Psoas muscle (tissue), 8 donors: ENCODE data around the gene ZMAT5. TPM values are rescaled to one million over a fixed set of nuclear protein-coding genes. Genes with fewer than 3 reads are reported as not detected.

Experiments used
- ATAC-seq, 4 donors: fragments of 200-7000 bp; cut with Tn5 transposase; one replicate each; pipeline ENCODE4 v1.9.1; 2020; ENCODE audit warnings: moderate library complexity in 3 of 4, mild to moderate bottlenecking in 2 of 4
- DNase-seq, 2 donors: peaks; one replicate each; pipeline ENCODE4 v3.0.0-alpha.2; 2020
- H3K27ac ChIP-seq: fragments of 200-600 bp; one replicate; pipeline ENCODE4 v1.8.0; 2022
- H3K27me3 ChIP-seq, 3 donors: fragments of 200-600 bp in 1 of 3; one replicate each; pipeline versions ENCODE4 v1.6.1 to v1.8.0; 2013 to 2022; ENCODE audit warnings: low read length in 2 of 3, mild to moderate bottlenecking in 2 of 3, moderate library complexity in 1 of 3; ENCODE audit not compliant: insufficient read depth in 3 of 3
- H3K36me3 ChIP-seq, 2 donors: fragments of 200-600 bp in 1 of 2; one replicate each; pipeline versions ENCODE4 v1.6.1 to v1.8.0; 2013 to 2022; ENCODE audit warnings: low read depth in 1 of 2, mild to moderate bottlenecking in 1 of 2, moderate library complexity in 1 of 2; ENCODE audit not compliant: insufficient read depth in 1 of 2
- H3K4me1 ChIP-seq: fragments of 200-600 bp; one replicate; pipeline ENCODE4 v1.8.0; 2022
- H3K4me3 ChIP-seq: fragments of 200-600 bp; one replicate; pipeline ENCODE4 v1.8.0; 2022; ENCODE audit warnings: mild to moderate bottlenecking
- H3K9me3 ChIP-seq: fragments of 200-600 bp; one replicate; pipeline ENCODE4 v1.8.0; 2022
- CTCF ChIP-seq: fragments of 200-600 bp; IDR thresholded peaks from one replicate; pipeline ENCODE4 v1.8.0; 2022; ENCODE audit warnings: antibody characterized with exemption
- whole genome bisulfite sequencing, 3 donors: extraction: QIAGEN DNeasy Blood & Tissue Kit; methylation state at CpG; one replicate each; pipeline versions ENCODE4 v1.1.6 to v1.1.7; 2013; 5-methylcytosine and 5-hydroxymethylcytosine counted together
- intact Hi-C, 2 donors: fragments of 100-400 bp; cut with DNase I; formaldehyde crosslinking; loops; one replicate each; pipeline versions ENCODE4 v1.11.0 to v1.14.2; 2022
- long read RNA-seq, 2 donors: library from polyadenylated mRNA; unstranded; transcript quantifications; one replicate each; pipeline ENCODE4 v2.0.0, GENCODE V29; 2021
- polyA plus RNA-seq, 3 donors: library from polyadenylated mRNA; stranded (reverse); fragments of 200-250 nt; gene quantifications; one replicate each; pipeline ENCODE4 v1.2.3, GENCODE V29; 2013
- total RNA-seq, 4 donors: library from RNA; stranded (reverse); fragmentation: NEBNext Ultra II Directional in 2 of 4; extraction: Animal tissue kit (Norgen Biotek cat#: 25700) in 2 of 4; gene quantifications; one replicate each; pipeline versions ENCODE4 v1.2.1 to v1.2.4, GENCODE V29; 2021 to 2023
- donor health status: healthy with polysubstance abuse.
- donor health status: DM: no; HTN: no; CAD: no; lungs with moderate emphysema.
- donor health status: Bipolar disorder and iron deficiency.
- donor health status: healthy.
- donor health status: DM: yes; HTN: yes; CAD: no.
- donor health status: DM: no; HTN: no; CAD: no.
- donor health status: DM: no; HTN: no; CAD: no.
- donor health status: DM: yes; HTN: yes; CAD: no.

ZMAT5 gene
- 10 to 100 TPM; 12.1 to 32.0 (median 21.8) TPM for total RNA-seq
- 10 to 100 TPM; 27.6 to 46.1 (median 38.0) TPM for polyA plus RNA-seq
- long read RNA-seq, donor 1, partial matches to known transcripts = 1 of 6 reads
- long read RNA-seq, donor 1, other reads (novel, unspliced or antisense) = 5 of 6 reads
- long read RNA-seq, donor 2, transcript ZMAT5-201 (6 exons, 899 nt) = major isoform, 6 of 23 reads
- long read RNA-seq, donor 2, partial matches to known transcripts = 4 of 23 reads
- long read RNA-seq, donor 2, other reads (novel, unspliced or antisense) = 13 of 23 reads

- DNase-seq (peak; percentile 93 to 97), ATAC-seq (peak; percentile 94 to 97 (median 94))
- peak within 1 kb of the TSS; percentile 98 for H3K4me3 ChIP-seq
- H3K36me3 ChIP-seq = peaks cover 5 to 32% of the 10 kb centered on the region in 2 donors
- no peaks in the 10 kb centered on the region for H3K9me3 ChIP-seq
- WGBS, 3 donors = 0 to 1% (median 1%) methylated on average over 31 to 32 of the region's 32 CpGs
- peak within 1 kb of the TSS; percentile 97 for H3K27ac ChIP-seq
- no peak for TF ChIP-seq CTCF
- no peaks in the 10 kb centered on the region for H3K27me3 ChIP-seq
- peaks cover 35% of the 10 kb centered on the region for H3K4me1 ChIP-seq
- intact Hi-C loops = no loop called here
Observed at GRCh38 chr22:29766632-29767170, at the start of gene ZMAT5. Gene ZMAT5, minus strand, starts transcription at chr22:29767007. Its CDS starts 18,463 bp downstream, at chr22:29748544.

- 25 to 42% (median 27%) methylated on average over 6 of the region's 6 CpGs for WGBS, 3 donors
- H3K36me3 ChIP-seq = peaks cover 8 to 67% of the 10 kb centered on the region in 2 donors
- H3K4me3 ChIP-seq = no peak overlapping the region
- DNase-seq (no peak), ATAC-seq (peak in 3 of 4 donors; percentile 39 to 48 (median 48))
- H3K4me1 ChIP-seq = peaks cover 32% of the 10 kb centered on the region
- H3K27me3 ChIP-seq = no peaks in the 10 kb centered on the region
- TF ChIP-seq CTCF = no peak
- H3K9me3 ChIP-seq = no peaks in the 10 kb centered on the region
- intact Hi-C loops = no loop called here
- peak overlapping the region; percentile 87 for H3K27ac ChIP-seq
Observed at GRCh38 chr22:29816539-29816938, 49.7 kb upstream of the ZMAT5 start.

- peak overlapping the region; percentile 87 for H3K27ac ChIP-seq
- H3K36me3 ChIP-seq = peaks cover 8 to 67% of the 10 kb centered on the region in 2 donors
- no peak for TF ChIP-seq CTCF
- no peaks in the 10 kb centered on the region for H3K27me3 ChIP-seq
- 10 to 32% (median 20%) methylated on average over 2 of the region's 2 CpGs for WGBS, 3 donors
- peak; percentile 17 to 60 (median 48) for ATAC-seq
- intact Hi-C loops = no loop called here
- peak overlapping the region; percentile 2 for H3K4me3 ChIP-seq
- peaks cover 32% of the 10 kb centered on the region for H3K4me1 ChIP-seq
- DNase-seq = peak; percentile 65 to 84
- H3K9me3 ChIP-seq = no peaks in the 10 kb centered on the region
Observed at GRCh38 chr22:29816128-29816527, 49.3 kb upstream of the ZMAT5 start.

GRCh38 chr22:29815580-29815979 is 48.8 kb upstream of the ZMAT5 start:
- 40 to 54% (median 42%) methylated on average over 4 of the region's 4 CpGs for WGBS, 3 donors
- ATAC-seq (no peak), DNase-seq (no peak)
- peaks cover 34% of the 10 kb centered on the region for H3K4me1 ChIP-seq
- TF ChIP-seq CTCF = no peak
- H3K27ac ChIP-seq = peak overlapping the region; percentile 87
- no peaks in the 10 kb centered on the region for H3K9me3 ChIP-seq
- H3K36me3 ChIP-seq = peaks cover 11 to 67% of the 10 kb centered on the region in 2 donors
- no peaks in the 10 kb centered on the region for H3K27me3 ChIP-seq
- intact Hi-C loops = no loop called here
- peak overlapping the region; percentile 2 for H3K4me3 ChIP-seq
